22Rv1 (cell line): ENCODE data around the gene PRMT5.

Source experiments
- ZFX ChIP-seq: fragments of 450-650 bp; IDR thresholded peaks from 2 replicates; pipeline ENCODE4 v1.6.1; 2017; ENCODE audit warnings: antibody characterized with exemption, borderline replicate concordance
- TF ChIP-seq, protein P1 (sequence below): fragments of 450-650 bp; IDR thresholded peaks from 2 replicates; pipeline ENCODE4 v1.5.1; 2017; ENCODE audit warnings: mild to moderate bottlenecking

- TF ChIP-seq, protein P1, sequence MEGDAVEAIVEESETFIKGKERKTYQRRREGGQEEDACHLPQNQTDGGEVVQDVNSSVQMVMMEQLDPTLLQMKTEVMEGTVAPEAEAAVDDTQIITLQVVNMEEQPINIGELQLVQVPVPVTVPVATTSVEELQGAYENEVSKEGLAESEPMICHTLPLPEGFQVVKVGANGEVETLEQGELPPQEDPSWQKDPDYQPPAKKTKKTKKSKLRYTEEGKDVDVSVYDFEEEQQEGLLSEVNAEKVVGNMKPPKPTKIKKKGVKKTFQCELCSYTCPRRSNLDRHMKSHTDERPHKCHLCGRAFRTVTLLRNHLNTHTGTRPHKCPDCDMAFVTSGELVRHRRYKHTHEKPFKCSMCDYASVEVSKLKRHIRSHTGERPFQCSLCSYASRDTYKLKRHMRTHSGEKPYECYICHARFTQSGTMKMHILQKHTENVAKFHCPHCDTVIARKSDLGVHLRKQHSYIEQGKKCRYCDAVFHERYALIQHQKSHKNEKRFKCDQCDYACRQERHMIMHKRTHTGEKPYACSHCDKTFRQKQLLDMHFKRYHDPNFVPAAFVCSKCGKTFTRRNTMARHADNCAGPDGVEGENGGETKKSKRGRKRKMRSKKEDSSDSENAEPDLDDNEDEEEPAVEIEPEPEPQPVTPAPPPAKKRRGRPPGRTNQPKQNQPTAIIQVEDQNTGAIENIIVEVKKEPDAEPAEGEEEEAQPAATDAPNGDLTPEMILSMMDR = no peak
- no peak for TF ChIP-seq ZFX
Observed at GRCh38 chr14:22882064-22882463, 47.1 kb downstream of the PRMT5 start.
